ENCODE data around the gene C2CD3.

DNA sequence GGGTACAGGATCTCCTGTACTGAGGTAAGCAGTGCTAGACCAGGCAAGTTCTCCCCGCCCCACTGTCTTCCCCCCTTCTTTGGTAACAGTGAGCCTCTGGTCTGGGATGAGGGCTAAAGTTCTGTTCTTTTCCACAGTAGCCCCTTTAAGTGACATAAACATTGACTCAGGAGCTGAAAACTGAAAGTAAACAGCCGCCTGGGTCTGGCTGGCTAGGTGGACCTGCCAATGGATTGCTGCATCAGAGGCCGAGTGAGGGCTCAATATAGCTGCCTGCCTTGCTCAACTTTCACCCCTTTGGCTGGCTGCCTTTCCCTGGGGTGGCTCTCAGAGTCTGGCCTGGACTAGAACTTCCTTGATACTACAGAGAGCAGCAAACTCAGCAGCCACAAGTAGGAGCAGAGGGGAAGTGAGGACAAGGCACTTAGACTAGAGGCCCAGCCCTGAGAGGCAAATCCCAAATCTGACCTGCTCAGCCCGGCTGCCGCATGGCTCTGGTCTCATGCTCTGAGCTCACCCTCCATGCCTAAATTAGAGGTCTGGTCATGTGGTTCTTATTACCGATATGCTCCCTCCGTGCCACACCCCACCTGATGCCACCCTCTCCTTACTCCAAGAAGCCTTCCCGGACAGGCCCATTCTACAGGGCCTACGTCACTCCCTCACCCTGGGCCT, 152.3 kb downstream of the C2CD3 start:
- TF ChIP-seq POLR2A (IDR thresholded peaks at IDR 0.05; ENCODE audit: low read depth, low read length) = no peak
- TF ChIP-seq, protein P1, sequence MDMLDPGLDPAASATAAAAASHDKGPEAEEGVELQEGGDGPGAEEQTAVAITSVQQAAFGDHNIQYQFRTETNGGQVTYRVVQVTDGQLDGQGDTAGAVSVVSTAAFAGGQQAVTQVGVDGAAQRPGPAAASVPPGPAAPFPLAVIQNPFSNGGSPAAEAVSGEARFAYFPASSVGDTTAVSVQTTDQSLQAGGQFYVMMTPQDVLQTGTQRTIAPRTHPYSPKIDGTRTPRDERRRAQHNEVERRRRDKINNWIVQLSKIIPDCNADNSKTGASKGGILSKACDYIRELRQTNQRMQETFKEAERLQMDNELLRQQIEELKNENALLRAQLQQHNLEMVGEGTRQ (IDR thresholded peaks at IDR 0.05; ENCODE audit: low read depth, low read length) = no peak
- TF ChIP-seq, protein P2, sequence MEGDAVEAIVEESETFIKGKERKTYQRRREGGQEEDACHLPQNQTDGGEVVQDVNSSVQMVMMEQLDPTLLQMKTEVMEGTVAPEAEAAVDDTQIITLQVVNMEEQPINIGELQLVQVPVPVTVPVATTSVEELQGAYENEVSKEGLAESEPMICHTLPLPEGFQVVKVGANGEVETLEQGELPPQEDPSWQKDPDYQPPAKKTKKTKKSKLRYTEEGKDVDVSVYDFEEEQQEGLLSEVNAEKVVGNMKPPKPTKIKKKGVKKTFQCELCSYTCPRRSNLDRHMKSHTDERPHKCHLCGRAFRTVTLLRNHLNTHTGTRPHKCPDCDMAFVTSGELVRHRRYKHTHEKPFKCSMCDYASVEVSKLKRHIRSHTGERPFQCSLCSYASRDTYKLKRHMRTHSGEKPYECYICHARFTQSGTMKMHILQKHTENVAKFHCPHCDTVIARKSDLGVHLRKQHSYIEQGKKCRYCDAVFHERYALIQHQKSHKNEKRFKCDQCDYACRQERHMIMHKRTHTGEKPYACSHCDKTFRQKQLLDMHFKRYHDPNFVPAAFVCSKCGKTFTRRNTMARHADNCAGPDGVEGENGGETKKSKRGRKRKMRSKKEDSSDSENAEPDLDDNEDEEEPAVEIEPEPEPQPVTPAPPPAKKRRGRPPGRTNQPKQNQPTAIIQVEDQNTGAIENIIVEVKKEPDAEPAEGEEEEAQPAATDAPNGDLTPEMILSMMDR (conservative IDR thresholded peaks at IDR 0.05; ENCODE audit: low read depth, low read length) = no peak
- no peak for TF ChIP-seq MAZ (IDR thresholded peaks at IDR 0.05; ENCODE audit: borderline replicate concordance, low read depth, low read length)
- no peak for TF ChIP-seq RFX5 (IDR thresholded peaks at IDR 0.05; ENCODE audit: low read depth, low read length)
- TF ChIP-seq BHLHE40 (IDR thresholded peaks at IDR 0.05; ENCODE audit: low read depth, low read length) = no peak
- no peak for TF ChIP-seq CHD1 (IDR thresholded peaks at IDR 0.05; ENCODE audit: low read depth, low read length)
- peak; percentile 86 for TF ChIP-seq CEBPB (IDR thresholded peaks at IDR 0.05; ENCODE audit: low read depth, low read length)
- no peak for TF ChIP-seq RAD21 (IDR thresholded peaks at IDR 0.05; ENCODE audit: low read length)
